Small intestine (tissue), 7 donors: ENCODE results near the gene MAPK14. TPM values are rescaled to one million over a fixed set of nuclear protein-coding genes. Genes with fewer than 3 reads are reported as not detected.

Experiments
- DNase-seq, 2 donors: peaks; one replicate each; pipeline versions ENCODE4 v3.0.0 to v3.0.0-alpha.2; 2013
- FAIRE-seq: peaks from 2 replicates; lab custom pipeline; 2012; peaks lifted over from hg19 to GRCh38; lab: Jason Lieb, UNC
- H3K27ac ChIP-seq, 3 donors: one replicate each; pipeline ENCODE4 v1.5.1; 2013; ENCODE audit warnings: low read length in 2 of 3, mild to moderate bottlenecking in 2 of 3, control low read depth in 1 of 3, inconsistent platforms in 1 of 3, low read depth in 1 of 3, moderate library complexity in 1 of 3
- H3K27me3 ChIP-seq, 3 donors: one replicate each; pipeline ENCODE4 v1.6.1; 2013; ENCODE audit warnings: low read length in 3 of 3, inconsistent platforms in 1 of 3; ENCODE audit not compliant: control insufficient read depth in 3 of 3, insufficient read depth in 3 of 3
- H3K36me3 ChIP-seq, 3 donors: one replicate each; pipeline ENCODE4 v1.6.1; 2013; ENCODE audit warnings: low read length in 3 of 3, inconsistent platforms in 1 of 3, low read depth in 1 of 3, mild to moderate bottlenecking in 1 of 3, moderate library complexity in 1 of 3; ENCODE audit not compliant: control insufficient read depth in 3 of 3, insufficient read depth in 2 of 3
- H3K4me1 ChIP-seq, 3 donors: one replicate each; pipeline ENCODE4 v1.6.1; 2013; ENCODE audit warnings: low read length in 2 of 3, inconsistent platforms in 1 of 3, low read depth in 1 of 3, mild to moderate bottlenecking in 1 of 3, moderate library complexity in 1 of 3; ENCODE audit not compliant: control insufficient read depth in 3 of 3, insufficient read depth in 2 of 3
- H3K4me3 ChIP-seq, 3 donors: one replicate each; pipeline ENCODE4 v1.5.1; 2013; ENCODE audit warnings: low read length in 3 of 3, control low read depth in 1 of 3, inconsistent platforms in 1 of 3, low read depth in 1 of 3, mild to moderate bottlenecking in 1 of 3, moderate library complexity in 1 of 3
- H3K9me3 ChIP-seq, 2 donors: one replicate each; pipeline ENCODE4 v1.6.1; 2013; ENCODE audit warnings: low read depth in 1 of 2, low read length in 1 of 2; ENCODE audit not compliant: control insufficient read depth in 2 of 2, insufficient read depth in 1 of 2
- WGBS, 3 donors: extraction: QIAGEN DNeasy Blood & Tissue Kit; methylation state at CpG; one replicate each; pipeline ENCODE4 v1.1.7; 2013; 5-methylcytosine and 5-hydroxymethylcytosine counted together
- polyA plus RNA-seq, 4 donors: library from polyadenylated mRNA; stranded (reverse) in 3 of 4; unstranded in 1 of 4; fragments of 200-250 nt in 3 of 4; fragments of 120-200 nt in 1 of 4; gene quantifications; one replicate each; pipeline versions ENCODE4 v1.2.1 to v1.2.3, GENCODE V29; 2013
- donor health status: healthy with polysubstance abuse.
- donor health status: control.
- donor health status: control.
- donor health status: Bipolar disorder and iron deficiency.
- donor health status: healthy.

MAPK14 gene
- polyA plus RNA-seq, 4 donors: 22.4 to 72.3 (median 32.2) TPM

DNA sequence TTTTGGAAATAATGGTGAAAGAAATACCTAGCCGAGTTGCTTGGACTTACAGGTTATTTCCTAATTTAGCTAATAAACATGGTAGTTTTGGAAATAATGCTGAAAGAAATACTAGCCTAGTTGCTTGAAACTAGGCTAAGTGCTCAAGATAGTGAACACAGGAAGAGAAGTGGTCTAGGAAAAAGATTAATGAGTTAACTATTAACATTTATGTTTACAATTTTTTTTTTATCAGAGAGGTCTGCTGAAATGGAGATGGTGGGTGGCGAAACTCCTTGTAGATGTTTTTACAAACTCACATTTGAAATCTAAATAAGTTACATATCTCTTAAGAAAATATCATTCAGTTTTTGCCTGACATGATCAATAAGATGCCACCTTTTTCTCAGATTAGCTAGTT lies 39.2 kb downstream of the MAPK14 start:
- FAIRE-seq (no peak), DNase-seq (peak; percentile 16 to 31)
- no peak overlapping the region for H3K4me3 ChIP-seq
- no peaks in the 10 kb centered on the region for H3K9me3 ChIP-seq
- H3K4me1 ChIP-seq: peaks cover 7 to 60% (median 21%) of the 10 kb centered on the region in 3 donors
- H3K36me3 ChIP-seq: peaks cover 0 to 6% (median 2%) of the 10 kb centered on the region in 3 donors
- peak overlapping the region in 2 of 3 donors; percentile 24 to 89 for H3K27ac ChIP-seq
- 32 to 72% (median 39%) methylated on average over 2 of the region's 2 CpGs for WGBS, 3 donors
- H3K27me3 ChIP-seq: no peaks in the 10 kb centered on the region

DNA sequence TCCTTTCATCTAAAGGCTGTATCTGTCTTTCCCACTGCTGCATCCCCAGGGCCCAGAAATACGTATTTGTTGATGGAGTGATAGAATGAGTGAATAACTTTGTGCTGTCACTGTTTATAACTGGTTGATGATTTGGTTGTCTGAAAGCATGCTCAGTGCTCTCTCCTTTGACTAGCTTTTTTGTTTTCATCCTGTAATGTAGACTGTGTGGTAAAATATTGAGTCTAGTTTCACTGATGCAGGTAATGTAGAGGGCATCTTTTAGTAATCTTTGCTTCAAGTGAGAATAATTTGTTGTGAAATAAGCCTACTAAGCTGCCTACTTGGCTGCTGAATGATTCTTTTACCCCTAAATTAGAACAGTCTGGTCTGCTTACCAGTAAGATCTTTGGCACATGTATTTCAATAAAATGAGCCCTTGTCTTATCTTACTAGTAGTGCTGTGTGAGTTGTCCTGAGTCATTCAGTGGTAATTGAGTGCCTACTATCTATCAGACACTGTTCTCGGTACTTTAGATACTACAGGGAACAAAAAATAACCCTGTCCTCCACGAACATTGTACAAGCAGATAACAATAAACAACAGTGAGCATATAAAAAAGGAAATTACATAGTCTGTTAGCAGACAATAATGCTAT lies 39.9 kb downstream of the MAPK14 start:
- H3K27ac ChIP-seq: peak overlapping the region; percentile 24 to 89 (median 39)
- H3K4me3 ChIP-seq: no peak overlapping the region
- no peaks in the 10 kb centered on the region for H3K9me3 ChIP-seq
- H3K27me3 ChIP-seq: no peaks in the 10 kb centered on the region
- WGBS, 3 donors: 30 to 64% (median 38%) methylated on average over 3 of the region's 3 CpGs
- H3K36me3 ChIP-seq: peaks cover 0 to 4% (median 2%) of the 10 kb centered on the region in 3 donors
- DNase-seq (peak; percentile 58 to 84), FAIRE-seq (no peak)
- peaks cover 7 to 60% (median 21%) of the 10 kb centered on the region in 3 donors for H3K4me1 ChIP-seq

DNA sequence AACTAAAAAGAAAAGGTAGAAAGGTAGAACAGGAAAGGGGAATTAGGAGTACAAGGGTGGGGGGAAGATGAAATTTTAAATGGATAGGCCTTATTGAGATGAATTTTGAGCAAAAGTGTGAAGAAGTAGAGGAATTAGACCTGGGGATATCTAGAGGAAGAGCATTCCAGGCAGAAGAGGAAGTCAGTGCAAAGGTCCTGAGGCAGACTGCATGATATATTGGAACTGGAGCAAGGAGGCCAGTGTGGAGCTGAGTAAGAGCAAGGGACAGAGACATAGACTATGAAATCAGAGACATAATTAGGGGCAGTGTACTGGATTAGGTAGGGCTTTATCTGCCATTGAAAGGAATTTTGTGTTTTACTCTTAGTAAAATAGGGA lies 40.4 kb downstream of the MAPK14 start:
- DNase-seq: peak; percentile 36 to 62
- Histone ChIP-seq H3K4me1 (peaks cover 7 to 59% (median 21%) of the 10 kb centered on the region in 3 donors), H3K9me3 (no peaks in the 10 kb centered on the region), H3K4me3 (no peak overlapping the region), H3K27ac (peak overlapping the region in 2 of 3 donors; percentile 9 to 89), H3K27me3 (no peaks in the 10 kb centered on the region), H3K36me3 (peaks cover 0 to 4% (median 0%) of the 10 kb centered on the region in 3 donors)
- FAIRE-seq: no peak

DNA sequence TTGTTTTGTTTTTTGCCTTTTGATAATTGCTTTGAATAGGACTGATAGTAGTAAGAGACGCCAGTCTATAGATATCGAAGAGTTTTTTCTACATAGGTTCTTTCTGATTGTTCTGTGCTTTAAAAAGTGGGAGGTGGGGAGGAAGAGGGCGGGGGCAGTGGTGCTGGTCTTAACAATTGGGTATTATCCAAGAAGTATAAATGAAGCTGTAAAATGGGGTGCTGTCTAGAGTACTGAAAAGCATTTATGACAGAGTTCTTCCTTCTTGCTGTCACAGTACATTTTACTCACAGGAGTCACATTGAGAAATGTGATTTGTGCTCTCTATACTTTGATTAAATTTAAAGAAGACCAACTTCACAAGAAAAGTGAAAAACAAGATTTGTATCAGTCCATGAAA lies 41.0 kb downstream of the MAPK14 start:
- 15 to 47% (median 38%) methylated on average over 3 of the region's 3 CpGs for WGBS, 3 donors
- Histone ChIP-seq H3K4me1 (peaks cover 5 to 53% (median 21%) of the 10 kb centered on the region in 3 donors), H3K4me3 (no peak overlapping the region), H3K27me3 (no peaks in the 10 kb centered on the region), H3K36me3 (no peaks in the 10 kb centered on the region), H3K27ac (peak overlapping the region in 2 of 3 donors; percentile 60 to 89), H3K9me3 (no peaks in the 10 kb centered on the region)
- DNase-seq: peak; percentile 41 to 44
- no peak for FAIRE-seq

DNA sequence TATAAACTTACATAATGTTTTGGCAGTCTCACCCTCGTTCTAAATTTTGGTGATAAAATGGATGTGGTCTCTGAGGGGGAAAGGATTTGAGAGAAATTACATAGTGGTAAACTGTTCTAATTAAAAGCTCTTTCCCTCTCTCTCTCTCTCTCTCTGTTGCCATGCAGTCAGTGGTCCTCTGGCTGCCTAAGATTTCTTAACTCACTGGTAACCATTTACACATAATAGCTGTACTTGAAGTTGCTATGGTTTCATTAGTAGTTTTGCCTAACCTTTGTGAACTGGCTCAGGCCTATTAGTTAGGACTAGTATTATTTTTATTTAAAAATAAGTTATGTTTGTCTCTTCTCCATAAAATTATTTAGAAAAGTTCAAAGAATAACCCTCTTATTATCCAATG lies 42.0 kb downstream of the MAPK14 start:
- 15 to 50% (median 24%) methylated on average over 1 of the region's 1 CpG for WGBS, 3 donors
- Histone ChIP-seq H3K9me3 (no peaks in the 10 kb centered on the region), H3K4me1 (peaks cover 5 to 44% (median 21%) of the 10 kb centered on the region in 3 donors), H3K4me3 (no peak overlapping the region), H3K36me3 (peaks cover 0 to 2% (median 0%) of the 10 kb centered on the region in 3 donors), H3K27ac (peak overlapping the region in 1 of 3 donors; percentile 89), H3K27me3 (no peaks in the 10 kb centered on the region)
- FAIRE-seq: no peak
- DNase-seq: no peak

DNA sequence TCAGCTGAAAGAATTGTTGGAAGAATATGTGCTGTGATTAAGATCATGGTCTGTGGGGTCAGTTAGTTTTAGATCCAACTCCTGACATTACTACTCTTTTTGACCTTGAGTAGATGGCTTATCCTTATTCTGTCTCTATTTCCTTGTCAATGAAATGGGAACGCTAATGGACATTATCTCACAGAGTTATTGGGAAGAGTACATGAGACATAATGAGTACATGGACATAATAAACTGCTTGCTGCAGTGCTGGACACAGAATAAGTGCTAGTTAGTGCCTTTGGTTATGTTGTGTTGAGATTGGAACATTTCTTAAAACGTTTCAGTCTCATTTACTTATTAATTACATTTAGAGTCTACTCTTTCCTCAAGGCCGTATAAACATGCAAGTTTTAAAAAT lies 42.6 kb downstream of the MAPK14 start:
- H3K36me3 ChIP-seq: peaks cover 0 to 7% (median 0%) of the 10 kb centered on the region in 3 donors
- H3K27ac ChIP-seq: no peak overlapping the region
- H3K9me3 ChIP-seq: no peaks in the 10 kb centered on the region
- FAIRE-seq: no peak
- 69 to 84% (median 70%) methylated on average over 3 of the region's 3 CpGs for WGBS, 3 donors
- H3K27me3 ChIP-seq: no peaks in the 10 kb centered on the region
- peaks cover 5 to 41% (median 17%) of the 10 kb centered on the region in 3 donors for H3K4me1 ChIP-seq
- H3K4me3 ChIP-seq: no peak overlapping the region
- no peak for DNase-seq

DNA sequence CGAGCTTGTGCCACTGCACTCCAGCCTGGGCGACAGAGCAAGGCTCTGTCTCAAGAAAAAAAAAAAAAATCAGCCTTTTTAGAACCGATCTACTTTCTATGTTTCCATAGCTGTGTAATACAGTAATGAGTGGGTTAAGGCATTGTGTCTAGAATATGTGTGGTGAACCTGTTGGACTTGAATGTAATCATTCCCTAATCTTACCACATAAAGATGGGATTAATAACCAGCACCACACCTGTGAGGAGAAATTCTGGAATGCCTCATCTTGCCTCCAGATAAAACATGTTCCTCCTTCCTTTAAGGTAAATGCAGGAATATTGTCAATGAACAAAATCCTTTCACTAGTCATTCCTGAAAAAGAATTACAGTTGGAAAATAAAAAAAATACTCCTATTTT lies 43.7 kb downstream of the MAPK14 start:
- no peak for FAIRE-seq
- H3K9me3 ChIP-seq: no peaks in the 10 kb centered on the region
- 80 to 95% (median 88%) methylated on average over 3 of the region's 3 CpGs for WGBS, 3 donors
- H3K27ac ChIP-seq: no peak overlapping the region
- DNase-seq: no peak
- H3K4me1 ChIP-seq: peaks cover 3 to 31% (median 13%) of the 10 kb centered on the region in 3 donors
- H3K27me3 ChIP-seq: no peaks in the 10 kb centered on the region
- no peak overlapping the region for H3K4me3 ChIP-seq
- peaks cover 0 to 7% (median 3%) of the 10 kb centered on the region in 3 donors for H3K36me3 ChIP-seq

DNA sequence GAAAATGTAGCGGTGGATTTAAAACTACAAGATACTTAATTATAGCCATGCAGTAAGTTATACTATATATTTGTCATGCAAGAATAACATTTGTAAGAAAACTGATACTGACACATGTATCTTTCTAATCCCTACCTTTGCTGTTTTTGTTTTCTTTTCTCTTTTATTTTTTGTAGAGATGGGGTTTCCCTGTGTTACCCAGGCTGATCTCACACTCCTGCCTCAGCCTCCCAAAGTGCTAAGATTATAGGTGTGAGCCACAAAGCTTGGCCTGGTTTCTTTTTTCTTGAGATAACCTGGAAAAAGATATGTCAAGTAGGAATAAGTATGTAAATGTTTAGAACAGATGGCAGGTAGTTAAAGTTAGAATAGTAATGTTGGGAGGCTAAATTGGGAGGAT lies 44.1 kb downstream of the MAPK14 start:
- Histone ChIP-seq H3K27ac (no peak overlapping the region), H3K9me3 (no peaks in the 10 kb centered on the region), H3K4me3 (no peak overlapping the region), H3K36me3 (peaks cover 0 to 7% (median 4%) of the 10 kb centered on the region in 3 donors), H3K27me3 (no peaks in the 10 kb centered on the region), H3K4me1 (peaks cover 3 to 26% (median 13%) of the 10 kb centered on the region in 3 donors)
- no peak for FAIRE-seq
- no peak for DNase-seq
- 95 to 99% (median 97%) methylated on average over 1 of the region's 1 CpG for WGBS, 3 donors
